Activated naive CD8-positive, alpha-beta T cell (primary cell): ENCODE measurements around the gene NEMP2.
A peak's percentile ranks its signal among the peaks of the same experiment; 100 is the strongest.

ENCODE experiments used
- H3K27ac Mint-ChIP-seq: one replicate; pipeline ENCODE4 v1.8.0; 2021; ENCODE audit warnings: mixed read lengths
- H3K27me3 Mint-ChIP-seq: one replicate; pipeline ENCODE4 v1.8.0; 2021; ENCODE audit warnings: mixed read lengths
- H3K36me3 Mint-ChIP-seq: one replicate; pipeline ENCODE4 v1.8.0; 2021; ENCODE audit warnings: mixed read lengths
- H3K4me1 Mint-ChIP-seq: one replicate; pipeline ENCODE4 v1.8.0; 2021; ENCODE audit warnings: low read depth, mixed read lengths
- H3K4me3 Mint-ChIP-seq: one replicate; pipeline ENCODE4 v1.8.0; 2021; ENCODE audit warnings: mild to moderate bottlenecking, mixed read lengths
- H3K9me3 Mint-ChIP-seq: one replicate; pipeline ENCODE4 v1.8.0; 2021; ENCODE audit warnings: low read depth, mixed read lengths

Gene NEMP2

GRCh38 chr2:190538201-190538600, 3.7 kb upstream of the NEMP2 start:
- H3K27ac Mint-ChIP-seq, result no peak overlapping the region

DNA sequence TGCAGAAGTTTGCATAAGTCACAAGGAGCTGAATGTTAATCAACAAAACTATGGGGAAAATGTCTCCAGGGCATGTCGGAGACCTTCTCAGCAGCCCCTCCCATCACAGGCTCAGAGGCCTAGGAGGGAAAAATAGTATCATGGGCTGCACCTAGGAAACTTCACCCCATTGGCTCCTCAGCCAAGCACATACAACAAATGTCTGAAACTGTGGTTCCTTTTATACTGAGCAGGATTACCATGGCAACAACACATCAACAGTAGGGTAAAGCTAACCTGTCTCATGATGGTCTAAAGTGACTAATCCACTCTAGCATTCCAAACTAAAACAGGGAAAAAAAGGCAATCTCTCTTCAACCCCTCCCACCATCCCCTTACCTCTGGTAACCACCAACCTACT, 3.2 kb upstream of the NEMP2 start:
- H3K36me3 Mint-ChIP-seq, result peaks cover 37% of the 10 kb centered on the region
- H3K9me3 Mint-ChIP-seq, result peaks cover 24% of the 10 kb centered on the region
- H3K27ac Mint-ChIP-seq, result no peak overlapping the region
- H3K4me3 Mint-ChIP-seq, result no peak overlapping the region
- H3K4me1 Mint-ChIP-seq, result peaks cover 28% of the 10 kb centered on the region
- H3K27me3 Mint-ChIP-seq, result no peaks in the 10 kb centered on the region

More at GRCh38 chr2:190538201-190538600, 3.7 kb upstream of the NEMP2 start:
- Mint-ChIP-seq H3K9me3 (peaks cover 25% of the 10 kb centered on the region), H3K36me3 (peaks cover 38% of the 10 kb centered on the region), H3K4me1 (peaks cover 24% of the 10 kb centered on the region), H3K27me3 (no peaks in the 10 kb centered on the region), H3K4me3 (no peak overlapping the region)

DNA sequence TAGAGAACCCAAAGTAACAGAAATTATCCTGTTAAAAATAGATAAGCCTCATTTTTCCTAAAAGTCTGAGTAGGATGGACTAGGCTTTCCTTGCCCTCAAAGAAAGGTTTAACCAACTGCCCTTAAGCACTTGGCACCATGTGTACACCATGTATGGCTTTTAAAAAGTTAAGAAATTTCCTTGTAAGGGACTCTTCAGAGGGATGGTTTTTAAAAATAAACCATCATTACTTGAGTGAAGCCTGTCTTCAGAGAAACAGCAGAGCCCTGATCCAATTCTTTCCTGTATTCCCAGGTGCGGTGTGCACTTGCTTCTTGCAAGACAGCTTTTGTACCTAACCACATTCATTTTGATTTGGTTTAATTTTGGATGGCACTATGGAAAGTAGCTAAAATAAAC, 1.1 kb upstream of the NEMP2 start:
- peak overlapping the region; percentile 91 for H3K4me3 Mint-ChIP-seq
- H3K27me3 Mint-ChIP-seq, result no peaks in the 10 kb centered on the region
- peaks cover 13% of the 10 kb centered on the region for H3K9me3 Mint-ChIP-seq
- H3K27ac Mint-ChIP-seq, result peak overlapping the region; percentile 74
- peaks cover 49% of the 10 kb centered on the region for H3K4me1 Mint-ChIP-seq
- H3K36me3 Mint-ChIP-seq, result peaks cover 26% of the 10 kb centered on the region

DNA sequence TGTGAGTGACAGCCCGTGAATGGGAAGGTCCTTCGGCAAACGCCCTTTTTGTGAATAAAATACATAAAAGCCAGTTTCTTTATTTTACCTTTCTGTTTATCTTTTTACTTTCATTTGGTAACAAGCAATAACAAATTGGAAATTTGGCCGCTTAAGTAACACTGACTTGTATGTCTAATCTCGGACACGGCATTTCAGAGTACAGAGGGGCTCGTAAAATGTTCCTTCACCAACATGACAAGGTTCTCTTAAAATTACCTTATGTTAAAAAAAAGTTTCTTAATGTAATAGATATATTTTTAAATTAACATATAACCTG, 558 bp upstream of the NEMP2 start:
- peaks cover 24% of the 10 kb centered on the region for H3K36me3 Mint-ChIP-seq
- H3K27ac Mint-ChIP-seq, result peak overlapping the region; percentile 96
- no peaks in the 10 kb centered on the region for H3K27me3 Mint-ChIP-seq
- peaks cover 54% of the 10 kb centered on the region for H3K4me1 Mint-ChIP-seq
- peak overlapping the region; percentile 91 for H3K4me3 Mint-ChIP-seq
- H3K9me3 Mint-ChIP-seq, result peaks cover 11% of the 10 kb centered on the region

GRCh38 chr2:190533968-190534309, 583 bp downstream of the NEMP2 start:
- H3K4me3 Mint-ChIP-seq, result peak overlapping the region; percentile 98
- H3K27me3 Mint-ChIP-seq, result no peaks in the 10 kb centered on the region
- peaks cover 3% of the 10 kb centered on the region for H3K9me3 Mint-ChIP-seq
- H3K27ac Mint-ChIP-seq, result peak overlapping the region; percentile 100
- H3K4me1 Mint-ChIP-seq, result peaks cover 63% of the 10 kb centered on the region
- H3K36me3 Mint-ChIP-seq, result peaks cover 16% of the 10 kb centered on the region

DNA sequence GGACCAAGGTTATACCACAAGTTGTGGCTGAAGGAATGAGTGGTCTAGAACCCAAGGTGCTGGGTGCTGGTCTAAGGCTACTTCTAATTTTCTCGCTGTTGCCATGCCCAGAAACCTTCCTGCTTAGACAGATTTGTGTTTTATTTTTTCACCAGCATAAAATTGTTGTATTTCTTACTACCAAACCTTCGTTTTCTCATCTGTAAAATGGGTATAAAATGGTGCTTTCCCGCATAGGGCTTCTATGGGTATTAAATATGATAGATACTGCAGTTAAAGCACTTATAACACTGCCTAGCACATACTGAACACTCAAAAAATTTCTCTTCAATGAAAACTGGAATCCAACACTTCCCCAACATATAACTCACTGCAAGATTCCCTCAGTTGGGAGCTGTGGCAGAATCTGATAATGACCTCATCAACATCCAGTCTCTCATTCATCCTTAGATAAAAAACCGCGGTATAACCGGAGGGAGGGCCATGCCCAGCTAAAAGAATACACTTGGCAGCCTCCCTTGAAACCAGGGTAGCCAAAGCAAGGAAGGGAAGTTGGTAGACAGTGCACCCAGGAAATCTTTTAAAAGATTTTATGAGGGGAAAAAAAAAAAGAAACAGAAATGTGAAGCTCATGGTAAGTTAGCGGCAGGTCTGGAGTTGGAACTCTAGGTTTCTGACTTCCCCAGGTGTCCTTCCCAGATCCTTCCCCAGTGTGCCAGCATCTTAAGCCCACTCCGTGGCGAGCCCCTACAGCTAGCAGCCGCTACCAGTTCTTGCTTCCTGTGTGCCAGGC, 1.2 kb downstream of the NEMP2 start:
- Mint-ChIP-seq H3K36me3 (peaks cover 11% of the 10 kb centered on the region), H3K4me3 (peak overlapping the region; percentile 98), H3K27ac (peak overlapping the region; percentile 100), H3K27me3 (no peaks in the 10 kb centered on the region), H3K4me1 (peaks cover 68% of the 10 kb centered on the region), H3K9me3 (no peaks in the 10 kb centered on the region)

DNA sequence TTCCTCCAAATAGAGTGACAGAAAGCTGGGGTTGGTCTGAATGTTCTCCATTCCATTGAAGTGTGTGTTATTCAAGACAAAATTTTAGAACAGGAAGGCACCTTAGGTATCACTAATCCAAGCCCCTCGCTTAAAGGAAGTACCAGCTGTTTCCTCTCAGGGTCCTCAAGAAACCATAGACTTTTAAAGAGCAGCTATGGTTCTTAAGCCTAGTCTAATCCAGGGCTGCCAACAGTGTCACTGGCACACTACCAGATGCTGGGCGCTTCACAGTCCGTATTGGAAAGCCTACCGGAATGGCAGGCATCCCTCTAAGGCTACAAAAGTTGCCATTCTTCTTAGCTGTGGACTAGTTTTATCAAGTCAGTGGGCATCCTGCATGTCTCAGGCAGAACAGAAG, 1.9 kb downstream of the NEMP2 start:
- H3K4me1 Mint-ChIP-seq, result peaks cover 74% of the 10 kb centered on the region
- no peaks in the 10 kb centered on the region for H3K27me3 Mint-ChIP-seq
- H3K36me3 Mint-ChIP-seq, result peaks cover 10% of the 10 kb centered on the region
- peak overlapping the region; percentile 98 for H3K4me3 Mint-ChIP-seq
- H3K9me3 Mint-ChIP-seq, result no peaks in the 10 kb centered on the region
- H3K27ac Mint-ChIP-seq, result peak overlapping the region; percentile 100

GRCh38 chr2:190530248-190530900, 4.1 kb downstream of the NEMP2 start:
- Mint-ChIP-seq H3K27ac (peak overlapping the region; percentile 31), H3K4me3 (peak overlapping the region; percentile 22), H3K36me3 (no peaks in the 10 kb centered on the region), H3K4me1 (peaks cover 71% of the 10 kb centered on the region), H3K27me3 (no peaks in the 10 kb centered on the region), H3K9me3 (no peaks in the 10 kb centered on the region)

DNA sequence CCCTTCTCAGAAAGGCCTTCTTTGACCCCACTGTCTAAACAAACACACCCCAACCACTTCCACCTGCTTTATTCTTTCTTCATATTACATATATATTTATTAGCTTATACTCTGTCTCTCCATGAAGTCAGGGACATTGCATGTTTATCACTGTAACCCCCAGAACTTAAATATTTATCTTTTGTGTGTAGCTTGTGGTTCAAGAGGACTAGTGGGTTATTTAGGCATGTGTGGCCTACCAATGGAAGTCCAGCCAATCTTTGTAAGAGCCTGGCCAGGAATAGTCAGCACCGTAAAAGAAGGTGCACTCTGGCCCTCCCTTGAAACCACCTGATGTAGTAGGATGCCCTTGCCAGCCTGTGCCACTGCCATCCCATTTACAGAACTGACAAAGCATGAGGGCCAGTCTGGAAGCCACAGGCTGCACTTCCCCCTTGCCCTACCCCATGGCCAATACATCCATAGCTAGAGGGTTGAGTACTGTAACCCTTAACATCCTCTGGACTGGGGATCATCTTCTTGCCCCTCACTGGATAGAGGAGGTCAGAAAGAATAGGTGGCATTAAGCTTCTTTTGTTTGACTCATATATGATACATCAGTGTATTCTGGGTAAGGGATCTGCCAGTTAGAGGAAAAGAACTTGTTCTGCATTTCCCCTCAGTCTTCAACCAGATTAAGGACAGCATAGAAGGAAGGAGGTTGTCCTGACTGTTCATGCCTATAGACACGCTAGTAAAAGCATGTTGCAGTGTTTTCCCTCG, 4.9 kb downstream of the NEMP2 start:
- Mint-ChIP-seq H3K4me3 (no peak overlapping the region), H3K27ac (peak overlapping the region; percentile 31), H3K4me1 (peaks cover 76% of the 10 kb centered on the region), H3K9me3 (no peaks in the 10 kb centered on the region), H3K36me3 (no peaks in the 10 kb centered on the region), H3K27me3 (no peaks in the 10 kb centered on the region)

GRCh38 chr2:190528521-190529001, 6.0 kb downstream of the NEMP2 start:
- Mint-ChIP-seq H3K9me3 (no peaks in the 10 kb centered on the region), H3K4me1 (peaks cover 69% of the 10 kb centered on the region), H3K27me3 (no peaks in the 10 kb centered on the region), H3K27ac (no peak overlapping the region), H3K36me3 (peaks cover 5% of the 10 kb centered on the region), H3K4me3 (no peak overlapping the region)

DNA sequence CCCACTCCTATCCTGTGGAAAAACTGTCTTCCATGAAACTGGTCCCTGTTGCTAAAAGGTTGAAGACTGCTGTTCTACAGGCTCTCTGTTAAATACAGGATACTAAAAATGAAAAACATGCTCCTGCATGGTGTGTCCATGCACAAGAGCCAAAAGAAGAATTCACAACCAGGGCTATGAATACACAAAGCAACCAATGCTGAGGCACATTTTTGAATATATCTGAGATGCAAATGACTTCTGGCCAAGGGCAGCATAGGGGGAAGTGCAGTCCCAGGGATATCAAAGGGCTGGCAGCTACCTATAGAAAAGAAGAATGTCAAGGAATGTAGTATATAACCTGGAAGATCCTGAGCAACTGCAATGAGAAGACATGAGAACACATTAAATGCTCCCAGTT, 6.6 kb downstream of the NEMP2 start:
- Mint-ChIP-seq H3K27me3 (no peaks in the 10 kb centered on the region), H3K4me1 (peaks cover 63% of the 10 kb centered on the region), H3K9me3 (no peaks in the 10 kb centered on the region), H3K27ac (peak overlapping the region; percentile 58), H3K36me3 (peaks cover 7% of the 10 kb centered on the region), H3K4me3 (no peak overlapping the region)

DNA sequence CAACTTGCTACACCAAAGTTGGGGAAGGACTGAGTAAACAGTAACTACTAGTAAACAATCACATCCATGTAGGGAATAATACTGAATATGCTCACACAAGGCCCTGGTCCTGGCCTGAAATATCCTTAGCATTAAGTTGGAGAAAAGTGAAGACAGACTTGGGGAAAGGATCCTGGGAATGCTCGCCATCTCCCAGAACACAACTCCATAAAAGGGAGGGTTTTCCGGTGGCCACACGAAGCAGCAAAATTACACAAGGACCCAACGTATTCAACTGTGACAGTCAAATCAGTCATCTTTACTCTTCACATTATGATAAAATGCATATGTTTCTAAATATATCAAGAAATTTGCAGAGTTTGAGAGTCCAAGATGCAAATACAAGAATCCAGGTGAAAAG, 7.3 kb downstream of the NEMP2 start:
- Mint-ChIP-seq H3K9me3 (no peaks in the 10 kb centered on the region), H3K4me1 (peaks cover 56% of the 10 kb centered on the region), H3K4me3 (no peak overlapping the region), H3K27ac (no peak overlapping the region), H3K36me3 (peaks cover 10% of the 10 kb centered on the region), H3K27me3 (no peaks in the 10 kb centered on the region)

DNA sequence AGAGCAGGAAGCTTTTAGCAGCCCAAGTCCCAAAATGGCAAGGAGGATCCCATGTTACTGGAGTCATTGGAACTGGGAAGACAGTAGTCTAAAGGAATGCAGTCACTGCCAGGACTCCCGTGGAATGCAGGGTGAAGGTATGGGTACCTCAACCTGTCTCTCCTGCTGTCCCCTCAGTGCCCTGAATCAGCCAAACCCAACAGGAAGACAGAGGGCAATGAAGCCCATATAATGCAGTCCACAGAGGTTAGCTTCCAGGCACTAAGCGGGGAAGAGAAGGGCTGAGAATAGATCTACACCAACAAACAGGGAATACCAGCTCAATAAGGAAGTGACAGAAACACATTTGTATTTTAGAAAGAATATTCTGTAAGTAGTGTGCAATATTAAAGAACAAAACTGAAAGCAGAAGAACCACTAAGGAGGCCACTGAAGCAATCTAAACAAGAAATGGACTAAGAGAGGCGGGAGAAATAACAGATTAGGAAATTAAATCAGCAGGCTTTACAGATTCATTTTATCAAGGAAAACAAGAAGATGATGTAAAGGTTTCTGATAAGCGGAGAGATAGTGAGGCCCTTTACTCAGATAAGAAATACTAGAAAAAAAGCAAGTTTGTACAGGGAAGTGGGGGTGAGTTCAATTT, 8.3 kb downstream of the NEMP2 start:
- Mint-ChIP-seq H3K36me3 (peaks cover 10% of the 10 kb centered on the region), H3K9me3 (no peaks in the 10 kb centered on the region), H3K4me3 (no peak overlapping the region), H3K4me1 (peaks cover 54% of the 10 kb centered on the region), H3K27me3 (no peaks in the 10 kb centered on the region), H3K27ac (no peak overlapping the region)

DNA sequence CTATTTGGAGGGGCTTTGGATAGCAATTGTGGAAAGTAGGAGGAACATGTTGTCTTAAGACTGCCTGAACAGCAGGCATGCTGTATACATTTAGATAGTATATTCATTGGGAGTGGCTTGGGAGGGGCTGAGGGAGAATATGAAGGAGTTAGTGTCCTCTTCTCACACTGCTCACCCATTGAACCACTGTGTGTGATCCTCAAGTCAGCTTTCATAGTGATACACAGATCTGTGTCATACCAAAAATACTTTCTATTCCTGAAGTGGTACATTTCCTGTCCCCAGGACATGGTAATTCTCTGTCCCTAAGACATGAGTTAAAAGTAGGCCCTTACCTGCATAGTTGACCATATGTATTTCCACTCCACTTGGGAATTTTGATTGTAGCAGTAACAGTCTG, 9.6 kb downstream of the NEMP2 start:
- Mint-ChIP-seq H3K9me3 (no peaks in the 10 kb centered on the region), H3K36me3 (peaks cover 10% of the 10 kb centered on the region), H3K27me3 (no peaks in the 10 kb centered on the region), H3K27ac (no peak overlapping the region), H3K4me1 (peaks cover 54% of the 10 kb centered on the region), H3K4me3 (no peak overlapping the region)
